SK-N-SH (cell line): Measurements from ENCODE around the gene PMIS2. TPM values are rescaled to one million over a fixed set of nuclear protein-coding genes. Genes with fewer than 3 reads are reported as not detected.

Experiments used
- CTCF ChIA-PET: fragments of 300-600, 350-600 bp; formaldehyde crosslinking; extraction: SDS; loops from one replicate; lab custom pipeline; 2021; lab: Yijun Ruan, JAX
- POLR2A ChIA-PET: fragments of 350-600 bp; sonication (Branson Sonifier 250); formaldehyde crosslinking; extraction: SDS; loops from one replicate; lab custom pipeline; 2020; ENCODE audit warnings: antibody characterized with exemption, inconsistent platforms; lab: Yijun Ruan, JAX
- DNase-seq: peaks from one replicate; pipeline ENCODE4 v3.0.0; 2012
- H2AFZ ChIP-seq: fragments of 200-600 bp; sonication (generic); 2 replicates; pipeline ENCODE4 v1.8.1; 2016; ENCODE audit warnings: antibody characterized with exemption, mild to moderate bottlenecking, low read depth
- H3F3A ChIP-seq: fragments of 200-600 bp; sonication (generic); replicated peaks from 2 replicates; pipeline ENCODE3; 2016; ENCODE audit warnings: antibody characterized with exemption, mild to moderate bottlenecking; ENCODE audit not compliant: insufficient read depth
- H3K27ac ChIP-seq, 2 experiments: fragments of 200-500 bp in 1 of 2; fragments of 200-600 bp in 1 of 2; sonication (Bioruptor generic) in 1 of 2; sonication (generic), shearing (Covaris generic) in 1 of 2; 2 replicates each; pipeline versions ENCODE4 v1.5.1 to v1.6.1; 2014 to 2016; ENCODE audit warnings: low read depth in 2 of 2, inconsistent platforms in 1 of 2, low read length in 1 of 2, mild to moderate bottlenecking in 1 of 2, mixed read lengths in 1 of 2
- H3K27me3 ChIP-seq: fragments of 200-600 bp; sonication (generic), shearing (Covaris generic); 2 replicates; pipeline ENCODE4 v1.6.1; 2016; ENCODE audit warnings: mixed run types; ENCODE audit not compliant: insufficient read depth
- H3K36me3 ChIP-seq, 2 experiments: fragments of 200-500 bp in 1 of 2; fragments of 200-600 bp in 1 of 2; sonication (Bioruptor generic) in 1 of 2; sonication (generic) in 1 of 2; replicated peaks in 1 of 2; 2 replicates each; pipeline versions ENCODE3 to v1.5.1; 2014 to 2016; ENCODE audit warnings: low read length in 1 of 2, mild to moderate bottlenecking in 1 of 2; ENCODE audit not compliant: insufficient read depth in 2 of 2, control insufficient read depth in 1 of 2
- H3K4me1 ChIP-seq, 2 experiments: fragments of 200-500 bp in 1 of 2; fragments of 200-600 bp in 1 of 2; sonication (Bioruptor generic) in 1 of 2; sonication (generic), shearing (Covaris generic) in 1 of 2; 2 replicates each; pipeline versions ENCODE4 v1.5.1 to v1.6.1; 2014 to 2016; ENCODE audit warnings: low read depth in 1 of 2, low read length in 1 of 2, mixed run types in 1 of 2; ENCODE audit not compliant: insufficient read depth in 2 of 2, control insufficient read depth in 1 of 2
- H3K4me2 ChIP-seq: fragments of 200-600 bp; sonication (generic), shearing (Covaris generic); 2 replicates; pipeline ENCODE4 v1.6.1; 2017; ENCODE audit warnings: mixed run types
- H3K4me3 ChIP-seq, 2 experiments: fragments of 200-500 bp in 1 of 2; fragments of 200-600 bp in 1 of 2; sonication (Bioruptor generic) in 1 of 2; sonication (generic), shearing (Covaris generic) in 1 of 2; 2 replicates each; pipeline versions ENCODE4 v1.5.1 to v1.8.1; 2014 to 2016; ENCODE audit warnings: low read depth in 2 of 2, inconsistent platforms in 1 of 2, low read length in 1 of 2, mild to moderate bottlenecking in 1 of 2, mixed read lengths in 1 of 2, moderate library complexity in 1 of 2
- H3K79me2 ChIP-seq: fragments of 200-600 bp; sonication (generic); 2 replicates; pipeline ENCODE4 v1.8.1; 2017; ENCODE audit warnings: mild to moderate bottlenecking; ENCODE audit not compliant: insufficient read depth
- H3K9ac ChIP-seq: fragments of 200-600 bp; sonication (generic); 2 replicates; pipeline ENCODE4 v1.6.1; 2017; ENCODE audit warnings: mixed run types
- H3K9me2 ChIP-seq: fragments of 200-600 bp; sonication (generic); 2 replicates; pipeline ENCODE4 v1.6.1; 2017; ENCODE audit warnings: mixed run types
- H3K9me3 ChIP-seq: fragments of 200-600 bp; sonication (generic); 2 replicates; pipeline ENCODE4 v1.6.1; 2017; ENCODE audit warnings: mixed run types, mild to moderate bottlenecking, moderate library complexity
- H4K20me1 ChIP-seq: fragments of 200-600 bp; sonication (generic); 2 replicates; pipeline ENCODE4 v1.6.1; 2017; ENCODE audit warnings: mild to moderate bottlenecking, mixed run types; ENCODE audit not compliant: insufficient read depth
- CHD2 ChIP-seq: fragments of 150-350 bp; IDR thresholded peaks from 2 replicates; pipeline ENCODE4 v1.6.1; 2018; ENCODE audit warnings: low read length; ENCODE audit not compliant: partially characterized antibody
- CTCF ChIP-seq: fragments of 200-600 bp; sonication (generic); IDR thresholded peaks from 2 replicates; pipeline ENCODE4 v1.6.1; 2017; ENCODE audit warnings: antibody characterized with exemption, mild to moderate bottlenecking, moderate library complexity
- FOSL2 ChIP-seq: IDR thresholded peaks from 2 replicates; pipeline ENCODE4 v1.4.0; 2012; ENCODE audit warnings: low read depth, mild to moderate bottlenecking, moderate library complexity, borderline replicate concordance
- FOXJ3 ChIP-seq: sonication (generic); formaldehyde crosslinking; IDR thresholded peaks from 2 replicates; pipeline ENCODE4 v1.5.1; 2020; ENCODE audit warnings: mild to moderate bottlenecking, missing genetic modification reagents
- FOXM1 ChIP-seq: IDR thresholded peaks from 2 replicates; pipeline ENCODE4 v1.4.0; 2012; ENCODE audit warnings: low read depth, mild to moderate bottlenecking
- GABPA ChIP-seq: IDR thresholded peaks from 2 replicates; pipeline ENCODE4 v1.4.0; 2012; ENCODE audit warnings: low read depth, mild to moderate bottlenecking
- GATA2 ChIP-seq: sonication (generic); formaldehyde crosslinking; IDR thresholded peaks from 2 replicates; pipeline ENCODE4 v1.5.0; 2020; ENCODE audit warnings: mild to moderate bottlenecking, missing genetic modification reagents
- JUND ChIP-seq: IDR thresholded peaks from 2 replicates; pipeline ENCODE4 v1.4.0; 2012
- MEF2A ChIP-seq: IDR thresholded peaks from 2 replicates; pipeline ENCODE4 v1.4.0; 2012; ENCODE audit warnings: low read depth, borderline replicate concordance
- MXI1 ChIP-seq: IDR thresholded peaks from 2 replicates; pipeline ENCODE4 v1.6.1; 2012; ENCODE audit warnings: mild to moderate bottlenecking, low read depth, low read length, improper control_type of control experiment
- NFIC ChIP-seq: IDR thresholded peaks from 2 replicates; pipeline ENCODE4 v1.4.0; 2012; ENCODE audit warnings: borderline replicate concordance
- RXRA ChIP-seq: IDR thresholded peaks from 2 replicates; pipeline ENCODE4 v1.4.0; 2012; ENCODE audit warnings: low read depth, mild to moderate bottlenecking, borderline replicate concordance
- SIN3A ChIP-seq: IDR thresholded peaks from 2 replicates; pipeline ENCODE4 v1.6.1; 2012; ENCODE audit warnings: low read depth, mild to moderate bottlenecking, low read length, moderate library complexity, borderline replicate concordance
- TCF12 ChIP-seq: IDR thresholded peaks from 2 replicates; pipeline ENCODE4 v1.4.0; 2012
- USF1 ChIP-seq: IDR thresholded peaks from 2 replicates; pipeline ENCODE4 v1.4.0; 2012; ENCODE audit warnings: low read depth, borderline replicate concordance
- ZBTB33 ChIP-seq: IDR thresholded peaks from 2 replicates; pipeline ENCODE4 v1.4.0; 2012; ENCODE audit warnings: low read depth, borderline replicate concordance
- WGBS: methylation state at CpG from one replicate; pipeline ENCODE4 v1.1.6; 2017; ENCODE audit warnings: low lambda C conversion rate; 5-methylcytosine and 5-hydroxymethylcytosine counted together
- polyA plus RNA-seq, 3 experiments: library from polyadenylated mRNA; depleted of rRNA; stranded (reverse); fragments of >200 nt; gene quantifications; 2 replicates each; pipeline ENCODE4 v1.2.3, GENCODE V29; 2012

PMIS2 gene
- polyA plus RNA-seq, 1 of the 3 experiments (the other 2 are of a cell fraction): not detected

GRCh38 chr19:35539850-35540249 lies 46.1 kb upstream of the PMIS2 start:
- no peak overlapping the region for H3K9ac ChIP-seq
- no peak overlapping the region for H3K27ac ChIP-seq
- H3K9me3 ChIP-seq: no peaks in the 10 kb centered on the region
- H3K4me3 ChIP-seq: no peak overlapping the region
- TF ChIP-seq FOSL2 (no peak), JUND (no peak), GABPA (no peak), CHD2 (no peak), SIN3A (no peak), RXRA (no peak), USF1 (no peak), ZBTB33 (no peak), TCF12 (no peak), FOXM1 (no peak), MXI1 (no peak), FOXJ3 (no peak), GATA2 (CRISPR knock-in tag) (no peak), CTCF (no peak), NFIC (no peak), MEF2A (no peak)
- peaks cover 0 to 7% of the 10 kb centered on the region in 2 experiments for H3K36me3 ChIP-seq
- ChIA-PET CTCF (interaction anchor here (0.6 kb wide), 1 partner anchor 45 kb away, joined by 3 read pairs; no protein-coding TSS in a partner anchor), POLR2A (no interaction called here)
- H4K20me1 ChIP-seq: no peaks in the 10 kb centered on the region
- H3K9me2 ChIP-seq: no peaks in the 10 kb centered on the region
- H3K4me2 ChIP-seq: no peak overlapping the region
- H2AFZ ChIP-seq: no peak overlapping the region
- peaks cover 10% of the 10 kb centered on the region; the same call in 1 of the 2 replicates for H3K27me3 ChIP-seq
- no peak for DNase-seq
- WGBS: 89% methylated on average over 12 of the region's 12 CpGs
- H3K79me2 ChIP-seq: peaks cover 10% of the 10 kb centered on the region; the same call in 1 of the 2 replicates
- no peaks in the 10 kb centered on the region for H3F3A ChIP-seq
- peaks cover 0 to 12% of the 10 kb centered on the region in 2 experiments; a peak in 2 of 4 replicates for H3K4me1 ChIP-seq
